Measurements from ENCODE around the gene COA3. TPM values are rescaled to one million over a fixed set of nuclear protein-coding genes. Genes with fewer than 3 reads are reported as not detected.

COA3 gene
- total RNA-seq, 4 donors from 2014 or later: 32.7 to 59.1 (median 49.5) TPM

DNA sequence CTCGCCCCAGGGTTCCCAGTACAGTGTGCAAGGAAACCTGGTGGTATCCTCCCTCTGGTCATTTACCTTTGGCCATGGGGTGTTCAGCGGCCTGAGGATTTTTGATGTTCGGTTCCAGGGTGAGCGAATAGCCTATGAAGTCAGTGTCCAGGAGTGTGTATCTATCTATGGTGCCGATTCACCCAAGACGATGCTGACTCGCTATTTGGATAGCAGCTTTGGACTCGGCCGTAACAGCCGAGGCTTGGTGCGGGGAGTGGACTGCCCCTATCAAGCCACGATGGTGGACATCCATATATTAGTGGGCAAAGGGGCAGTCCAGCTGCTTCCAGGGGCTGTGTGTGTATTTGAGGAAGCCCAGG is 47.0 kb upstream of the COA3 start:
- Histone ChIP-seq H3K27ac (no peak overlapping the region), H3K36me3 (peaks cover 50% of the 10 kb centered on the region), H3K4me3 (no peak overlapping the region), H3K9me3 (no peaks in the 10 kb centered on the region), H3K4me1 (peaks cover 23% of the 10 kb centered on the region), H3K27me3 (no peaks in the 10 kb centered on the region)
- no peak for TF ChIP-seq POLR2AphosphoS5 (IDR thresholded peaks at IDR 0.05)
- DNase-seq (ENCODE audit: low spot score in 2 of 2): no peak
- WGBS: 95% methylated on average over 11 of the region's 12 CpGs

DNA sequence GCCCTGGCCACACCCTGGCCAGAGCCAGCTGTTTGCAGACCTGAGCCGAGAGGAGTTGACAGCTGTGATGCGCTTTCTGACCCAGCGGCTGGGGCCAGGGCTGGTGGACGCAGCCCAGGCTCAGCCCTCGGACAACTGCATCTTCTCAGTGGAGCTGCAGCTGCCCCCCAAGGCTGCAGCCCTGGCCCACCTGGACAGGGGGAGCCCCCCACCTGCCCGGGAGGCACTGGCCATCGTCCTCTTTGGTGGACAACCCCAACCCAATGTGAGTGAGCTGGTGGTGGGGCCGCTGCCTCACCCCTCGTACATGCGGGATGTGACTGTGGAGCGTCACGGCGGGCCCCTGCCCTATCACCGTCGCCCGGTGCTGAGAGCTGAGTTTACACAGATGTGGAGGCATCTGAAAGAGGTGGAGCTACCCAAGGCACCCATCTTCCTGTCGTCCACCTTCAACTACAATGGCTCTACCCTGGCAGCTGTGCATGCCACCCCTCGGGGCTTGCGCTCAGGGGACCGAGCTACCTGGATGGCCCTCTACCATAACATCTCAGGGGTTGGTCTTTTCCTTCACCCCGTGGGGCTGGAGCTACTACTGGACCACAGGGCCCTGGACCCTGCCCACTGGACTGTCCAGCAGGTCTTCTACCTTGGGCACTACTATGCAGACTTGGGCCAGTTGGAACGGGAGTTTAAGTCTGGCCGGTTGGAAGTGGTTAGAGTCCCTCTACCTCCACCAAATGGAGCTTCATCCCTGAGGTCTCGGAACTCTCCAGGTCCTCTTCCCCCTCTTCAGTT is 46.5 kb upstream of the COA3 start:
- H3K9me3 ChIP-seq: no peaks in the 10 kb centered on the region
- no peak overlapping the region for H3K4me3 ChIP-seq
- no peak for DNase-seq (ENCODE audit: low spot score in 2 of 2)
- H3K36me3 ChIP-seq: peaks cover 56% of the 10 kb centered on the region
- H3K27ac ChIP-seq: no peak overlapping the region
- peaks cover 18% of the 10 kb centered on the region for H3K4me1 ChIP-seq
- WGBS: 85% methylated on average over 9 of the region's 24 CpGs
- H3K27me3 ChIP-seq: no peaks in the 10 kb centered on the region
- no peak for TF ChIP-seq EP300 (IDR thresholded peaks at IDR 0.05)
- no peak for TF ChIP-seq POLR2A (IDR thresholded peaks at IDR 0.05)
- TF ChIP-seq POLR2AphosphoS5 (IDR thresholded peaks at IDR 0.05): no peak
- TF ChIP-seq, protein P1, sequence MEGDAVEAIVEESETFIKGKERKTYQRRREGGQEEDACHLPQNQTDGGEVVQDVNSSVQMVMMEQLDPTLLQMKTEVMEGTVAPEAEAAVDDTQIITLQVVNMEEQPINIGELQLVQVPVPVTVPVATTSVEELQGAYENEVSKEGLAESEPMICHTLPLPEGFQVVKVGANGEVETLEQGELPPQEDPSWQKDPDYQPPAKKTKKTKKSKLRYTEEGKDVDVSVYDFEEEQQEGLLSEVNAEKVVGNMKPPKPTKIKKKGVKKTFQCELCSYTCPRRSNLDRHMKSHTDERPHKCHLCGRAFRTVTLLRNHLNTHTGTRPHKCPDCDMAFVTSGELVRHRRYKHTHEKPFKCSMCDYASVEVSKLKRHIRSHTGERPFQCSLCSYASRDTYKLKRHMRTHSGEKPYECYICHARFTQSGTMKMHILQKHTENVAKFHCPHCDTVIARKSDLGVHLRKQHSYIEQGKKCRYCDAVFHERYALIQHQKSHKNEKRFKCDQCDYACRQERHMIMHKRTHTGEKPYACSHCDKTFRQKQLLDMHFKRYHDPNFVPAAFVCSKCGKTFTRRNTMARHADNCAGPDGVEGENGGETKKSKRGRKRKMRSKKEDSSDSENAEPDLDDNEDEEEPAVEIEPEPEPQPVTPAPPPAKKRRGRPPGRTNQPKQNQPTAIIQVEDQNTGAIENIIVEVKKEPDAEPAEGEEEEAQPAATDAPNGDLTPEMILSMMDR (IDR thresholded peaks at IDR 0.05): no peak

DNA sequence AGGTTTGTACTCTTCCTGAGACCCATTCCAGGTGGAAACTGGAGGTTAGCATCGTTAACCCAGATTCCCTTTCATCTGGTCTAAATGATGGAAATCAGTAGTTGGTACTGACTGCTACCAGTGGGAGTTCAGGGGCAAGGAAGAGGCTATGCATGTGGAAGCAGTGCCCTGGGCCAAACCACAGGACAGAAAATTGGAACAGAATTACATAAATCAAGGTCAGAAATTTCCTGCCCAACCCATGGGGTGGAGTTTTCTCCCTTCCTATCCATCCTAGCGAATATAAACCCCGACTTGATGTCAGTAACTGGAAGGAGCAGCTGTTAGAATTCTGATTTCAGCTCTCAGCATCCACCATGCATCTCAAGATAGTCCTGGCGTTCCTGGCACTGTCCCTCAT is 45.8 kb upstream of the COA3 start, which contains the start of gene AOC2:
TSS of gene AOC2 (plus strand) at position 310 of the 400 bp plus-strand sequence. CDS start at position 357, 47 bp downstream.
- WGBS: 52% methylated on average over 4 of the region's 4 CpGs
- Histone ChIP-seq H3K27me3 (no peaks in the 10 kb centered on the region), H3K9me3 (no peaks in the 10 kb centered on the region), H3K36me3 (peaks cover 63% of the 10 kb centered on the region), H3K4me1 (peaks cover 13% of the 10 kb centered on the region), H3K27ac (no peak within 1 kb of the TSS), H3K4me3 (no peak within 1 kb of the TSS)
- no peak for DNase-seq (ENCODE audit: low spot score in 2 of 2)
- TF ChIP-seq POLR2AphosphoS5 (IDR thresholded peaks at IDR 0.05) (no peak), POLR2A (IDR thresholded peaks at IDR 0.05) (no peak), EP300 (IDR thresholded peaks at IDR 0.05) (no peak)
- TF ChIP-seq, protein P1 (IDR thresholded peaks at IDR 0.05): no peak

DNA sequence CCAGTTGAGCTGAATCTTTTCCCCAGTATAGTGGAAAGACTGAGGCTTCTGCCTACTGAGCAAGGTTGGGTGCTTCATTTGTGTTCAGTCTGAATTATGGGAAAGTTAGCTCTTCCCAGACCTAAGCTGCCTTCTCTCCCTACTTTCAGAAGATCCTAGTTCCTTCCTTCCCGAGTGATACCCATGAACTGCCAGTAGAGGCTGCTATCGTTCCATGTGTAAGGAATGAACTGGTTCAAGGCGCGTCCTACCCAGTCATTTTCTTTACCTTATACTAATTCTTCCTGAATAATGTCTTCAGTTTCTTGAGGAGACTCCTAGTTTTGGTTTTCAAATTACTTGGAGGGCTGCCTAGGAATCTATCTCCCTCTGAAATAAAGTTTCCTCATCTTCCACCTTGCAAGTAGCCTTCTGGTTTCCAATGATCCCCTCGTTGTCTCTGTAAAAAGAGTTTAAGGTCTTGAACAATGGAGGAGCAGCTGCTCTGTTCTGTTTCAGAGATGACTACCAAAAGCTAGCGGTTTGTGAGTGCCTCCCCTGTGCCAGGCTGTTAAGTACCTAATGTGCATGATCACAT is 44.9 kb upstream of the COA3 start:
- no peak overlapping the region for H3K27ac ChIP-seq
- no peaks in the 10 kb centered on the region for H3K9me3 ChIP-seq
- no peak overlapping the region for H3K4me3 ChIP-seq
- no peak for DNase-seq (ENCODE audit: low spot score in 2 of 2)
- H3K36me3 ChIP-seq: peaks cover 71% of the 10 kb centered on the region
- 28% methylated on average over 6 of the region's 6 CpGs for WGBS
- TF ChIP-seq, protein P1 (IDR thresholded peaks at IDR 0.05): peak; percentile 67 to 83
- no peak for TF ChIP-seq EP300 (IDR thresholded peaks at IDR 0.05)
- H3K27me3 ChIP-seq: no peaks in the 10 kb centered on the region
- H3K4me1 ChIP-seq: peaks cover 13% of the 10 kb centered on the region

DNA sequence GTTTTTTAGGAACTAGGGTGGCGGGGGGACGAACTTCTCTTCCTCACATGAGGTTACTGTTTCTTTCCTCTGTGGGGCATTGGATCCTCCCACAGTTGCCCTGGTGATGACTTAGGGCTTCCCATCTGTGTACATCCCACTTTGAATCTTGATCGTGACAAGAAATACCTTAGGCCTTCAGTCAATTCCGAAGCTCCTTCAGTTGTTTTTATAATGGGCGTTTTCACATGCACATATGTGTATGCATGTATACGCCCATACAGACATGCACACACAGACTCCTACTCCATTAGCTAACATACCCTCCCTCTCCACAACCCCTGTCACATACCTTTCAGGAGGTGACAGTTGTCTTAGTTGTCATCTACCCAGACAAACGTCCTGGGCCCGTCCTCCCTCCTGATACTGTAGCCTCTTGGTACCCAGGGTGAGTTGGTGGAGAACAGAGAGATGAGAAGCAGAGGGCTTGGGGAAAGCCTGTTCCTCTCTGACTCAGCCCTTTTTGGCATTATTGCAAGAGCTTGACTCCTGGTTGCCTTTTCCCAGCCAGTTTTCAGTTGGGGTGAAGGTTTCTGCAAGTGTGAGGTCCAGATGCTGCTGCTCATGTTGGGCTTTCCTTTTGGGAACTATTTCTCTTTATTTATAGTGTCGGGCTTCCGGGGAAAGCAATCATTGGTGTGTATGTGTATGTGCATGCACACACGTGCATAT is 43.6 kb upstream of the COA3 start:
- H3K36me3 ChIP-seq: peaks cover 84% of the 10 kb centered on the region

More for the DNA sequence above, 43.6 kb upstream of the COA3 start:
- H3K4me1 ChIP-seq: peaks cover 11% of the 10 kb centered on the region
- no peak overlapping the region for H3K4me3 ChIP-seq
- no peak for DNase-seq (ENCODE audit: low spot score in 2 of 2)
- WGBS: 72% methylated on average over 11 of the region's 11 CpGs
- H3K9me3 ChIP-seq: no peaks in the 10 kb centered on the region
- TF ChIP-seq, protein P1 (IDR thresholded peaks at IDR 0.05): no peak
- TF ChIP-seq POLR2A (IDR thresholded peaks at IDR 0.05): no peak
- no peak for TF ChIP-seq EP300 (IDR thresholded peaks at IDR 0.05)
- TF ChIP-seq POLR2AphosphoS5 (IDR thresholded peaks at IDR 0.05): no peak
- H3K27me3 ChIP-seq: no peaks in the 10 kb centered on the region
- H3K27ac ChIP-seq: no peak overlapping the region

All from suprapubic skin (tissue), 4 donors.